KMS-11 (cell line): ENCODE results near the gene CRTC1.

Experiments used
- H2AFZ ChIP-seq: fragments of 200-600 bp; sonication (generic); 2 replicates; pipeline ENCODE4 v1.6.1; 2016; ENCODE audit warnings: antibody characterized with exemption, mixed run types, low read depth
- H3K27ac ChIP-seq: fragments of 200-600 bp; sonication (generic); 2 replicates; pipeline ENCODE4 v1.6.1; 2016; ENCODE audit warnings: mild to moderate bottlenecking, mixed run types
- H3K27me3 ChIP-seq: fragments of 200-600 bp; sonication (generic); 2 replicates; pipeline ENCODE4 v1.6.1; 2017; ENCODE audit warnings: mild to moderate bottlenecking, low read depth, mixed run types, moderate library complexity; ENCODE audit not compliant: insufficient read depth
- H3K36me3 ChIP-seq: fragments of 200-600 bp; sonication (generic); 2 replicates; pipeline ENCODE4 v1.6.1; 2017; ENCODE audit warnings: mild to moderate bottlenecking, mixed run types; ENCODE audit not compliant: insufficient read depth
- H3K4me1 ChIP-seq: fragments of 200-600 bp; sonication (generic); 2 replicates; pipeline ENCODE4 v1.6.1; 2016; ENCODE audit warnings: mild to moderate bottlenecking, low read depth, mixed run types; ENCODE audit not compliant: poor library complexity, severe bottlenecking
- H3K4me2 ChIP-seq: fragments of 200-600 bp; sonication (generic); 2 replicates; pipeline ENCODE4 v1.7.0; 2016; ENCODE audit warnings: mild to moderate bottlenecking, mixed run types
- H3K4me3 ChIP-seq: fragments of 200-600 bp; sonication (generic); IDR thresholded peaks from 2 replicates; pipeline ENCODE4 v1.6.1; 2017; ENCODE audit warnings: low read depth, low read length, mixed read lengths; ENCODE audit not compliant: insufficient read depth
- H3K79me2 ChIP-seq: fragments of 200-600 bp; sonication (generic); 2 replicates; pipeline ENCODE4 v1.6.1; 2016; ENCODE audit warnings: low read depth, mixed run types; ENCODE audit not compliant: insufficient read depth
- H3K9ac ChIP-seq: fragments of 200-600 bp; sonication (generic); 2 replicates; pipeline ENCODE4 v1.6.1; 2016; ENCODE audit warnings: mild to moderate bottlenecking, mixed run types
- H4K20me1 ChIP-seq: fragments of 200-600 bp; sonication (generic); 2 replicates; pipeline ENCODE4 v1.6.1; 2016; ENCODE audit warnings: mild to moderate bottlenecking, mixed run types; ENCODE audit not compliant: insufficient read depth
- TF ChIP-seq, protein P1 (sequence below): fragments of 200-600 bp; sonication (generic); conservative IDR thresholded peaks from 2 replicates; pipeline ENCODE4 v1.6.1; 2017; ENCODE audit warnings: low read depth, mild to moderate bottlenecking, antibody characterized with exemption, low read length, moderate library complexity, mixed read lengths

CRTC1 gene

DNA sequence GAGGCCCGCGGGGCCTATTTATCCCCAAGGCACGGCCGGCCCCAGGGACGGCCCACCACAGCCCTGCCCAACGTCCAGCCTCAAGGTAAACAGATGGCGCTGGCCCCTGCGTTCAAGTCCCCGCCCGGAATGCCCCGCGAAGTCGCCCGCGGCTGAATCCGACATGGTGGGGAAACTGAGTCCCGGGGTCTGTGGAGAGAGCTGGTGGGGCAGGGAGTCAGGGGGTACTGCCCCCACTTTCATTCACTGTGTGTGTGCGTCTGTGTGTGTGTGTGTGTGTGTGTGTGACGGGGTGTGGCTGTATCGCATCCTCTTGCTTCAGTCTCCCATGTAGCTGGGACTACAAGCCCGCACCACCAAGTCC lies 107.8 kb downstream of the CRTC1 start:
- H3K27ac ChIP-seq: no peak overlapping the region
- H3K4me3 ChIP-seq: no peak overlapping the region
- no peak overlapping the region for H3K9ac ChIP-seq
- H4K20me1 ChIP-seq: no peaks in the 10 kb centered on the region
- no peak overlapping the region for H3K4me2 ChIP-seq
- peaks cover 37% of the 10 kb centered on the region for H3K27me3 ChIP-seq
- H3K36me3 ChIP-seq: no peaks in the 10 kb centered on the region
- no peaks in the 10 kb centered on the region for H3K4me1 ChIP-seq
- TF ChIP-seq, protein P1, sequence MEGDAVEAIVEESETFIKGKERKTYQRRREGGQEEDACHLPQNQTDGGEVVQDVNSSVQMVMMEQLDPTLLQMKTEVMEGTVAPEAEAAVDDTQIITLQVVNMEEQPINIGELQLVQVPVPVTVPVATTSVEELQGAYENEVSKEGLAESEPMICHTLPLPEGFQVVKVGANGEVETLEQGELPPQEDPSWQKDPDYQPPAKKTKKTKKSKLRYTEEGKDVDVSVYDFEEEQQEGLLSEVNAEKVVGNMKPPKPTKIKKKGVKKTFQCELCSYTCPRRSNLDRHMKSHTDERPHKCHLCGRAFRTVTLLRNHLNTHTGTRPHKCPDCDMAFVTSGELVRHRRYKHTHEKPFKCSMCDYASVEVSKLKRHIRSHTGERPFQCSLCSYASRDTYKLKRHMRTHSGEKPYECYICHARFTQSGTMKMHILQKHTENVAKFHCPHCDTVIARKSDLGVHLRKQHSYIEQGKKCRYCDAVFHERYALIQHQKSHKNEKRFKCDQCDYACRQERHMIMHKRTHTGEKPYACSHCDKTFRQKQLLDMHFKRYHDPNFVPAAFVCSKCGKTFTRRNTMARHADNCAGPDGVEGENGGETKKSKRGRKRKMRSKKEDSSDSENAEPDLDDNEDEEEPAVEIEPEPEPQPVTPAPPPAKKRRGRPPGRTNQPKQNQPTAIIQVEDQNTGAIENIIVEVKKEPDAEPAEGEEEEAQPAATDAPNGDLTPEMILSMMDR: no peak
- no peaks in the 10 kb centered on the region for H3K79me2 ChIP-seq
- H2AFZ ChIP-seq: no peak overlapping the region

- Histone ChIP-seq H2AFZ (no peak overlapping the region), H3K4me3 (no peak overlapping the region), H3K36me3 (no peaks in the 10 kb centered on the region), H3K79me2 (no peaks in the 10 kb centered on the region), H3K4me2 (no peak overlapping the region), H3K27ac (no peak overlapping the region), H3K4me1 (no peaks in the 10 kb centered on the region), H4K20me1 (no peaks in the 10 kb centered on the region), H3K27me3 (peaks cover 49% of the 10 kb centered on the region), H3K9ac (no peak overlapping the region)
- TF ChIP-seq, protein P1: no peak
Measured at GRCh38 chr19:18792661-18793060, 109.2 kb downstream of the CRTC1 start.

GRCh38 chr19:18793144-18794028 lies 109.9 kb downstream of the CRTC1 start:
- Histone ChIP-seq H3K36me3 (no peaks in the 10 kb centered on the region), H4K20me1 (no peaks in the 10 kb centered on the region), H2AFZ (no peak overlapping the region), H3K27me3 (peaks cover 55% of the 10 kb centered on the region), H3K79me2 (no peaks in the 10 kb centered on the region), H3K27ac (no peak overlapping the region), H3K4me3 (no peak overlapping the region), H3K9ac (no peak overlapping the region), H3K4me1 (no peaks in the 10 kb centered on the region), H3K4me2 (no peak overlapping the region)
- TF ChIP-seq, protein P1: no peak

DNA sequence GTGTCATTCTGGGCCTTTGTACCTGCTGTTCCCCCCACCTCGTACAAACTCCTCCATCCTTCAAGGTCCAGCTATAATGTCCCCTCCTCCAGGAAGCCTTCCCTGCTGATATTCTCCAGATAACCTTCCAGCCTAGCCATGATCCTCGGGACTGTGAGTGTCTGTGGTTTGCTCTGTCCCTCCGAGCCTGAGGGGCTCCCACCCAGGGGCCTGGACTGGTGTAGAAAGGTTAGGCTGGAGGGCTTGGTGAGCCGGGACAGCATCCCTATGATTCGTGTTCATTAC lies 110.5 kb downstream of the CRTC1 start:
- Histone ChIP-seq H3K36me3 (no peaks in the 10 kb centered on the region), H4K20me1 (no peaks in the 10 kb centered on the region), H3K27ac (no peak overlapping the region), H3K27me3 (peaks cover 57% of the 10 kb centered on the region), H3K4me3 (no peak overlapping the region), H3K9ac (no peak overlapping the region), H3K79me2 (no peaks in the 10 kb centered on the region), H2AFZ (no peak overlapping the region), H3K4me2 (no peak overlapping the region), H3K4me1 (no peaks in the 10 kb centered on the region)
- TF ChIP-seq, protein P1: no peak
